Activated gamma-delta T cell treated with Interleukin-2 at 50 U/mL for 16 hours (primary cell): Measurements from ENCODE around the gene TNFRSF8.
A peak's percentile ranks its signal among the peaks of the same experiment; 100 is the strongest.

Experiments used
- DNase-seq: peaks from one replicate; pipeline ENCODE4 v3.0.0-alpha.2; 2020

The TNFRSF8 gene

DNA sequence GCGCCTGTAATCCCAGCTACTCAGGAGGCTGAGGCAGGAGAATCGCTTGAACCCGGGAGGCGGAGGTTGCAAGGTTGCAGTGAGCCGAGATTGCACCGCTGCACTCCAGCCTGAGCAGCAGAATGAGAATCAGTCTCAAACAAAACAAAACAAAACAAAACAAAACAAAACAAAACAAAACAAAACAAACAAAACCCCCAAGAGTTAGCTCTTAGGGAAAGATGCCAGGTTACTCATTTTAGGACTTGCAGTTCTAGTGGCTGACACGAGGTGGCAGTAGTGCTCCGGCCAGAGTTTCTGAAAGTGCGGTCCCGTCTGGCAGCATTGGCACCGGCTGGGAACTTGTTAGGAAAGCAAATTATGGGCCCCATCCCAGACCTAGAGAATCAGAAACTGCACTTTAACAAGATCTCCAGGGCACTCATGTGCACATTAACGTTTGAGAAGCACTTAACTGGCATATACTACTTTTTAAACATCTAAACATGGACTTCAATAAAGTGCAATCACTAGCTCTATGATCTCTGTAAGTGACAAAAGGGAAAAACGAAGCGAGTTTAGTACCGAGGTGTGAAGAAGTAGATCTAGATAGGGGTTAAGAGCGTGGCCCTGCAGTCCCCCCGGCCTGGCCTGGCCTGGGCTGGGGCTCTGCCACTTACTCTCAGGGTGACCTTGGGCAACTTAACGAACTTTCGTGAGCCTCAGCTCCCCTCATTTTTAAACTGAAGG lies 61.8 kb downstream of the TNFRSF8 start:
- DNase-seq, result peak; percentile 76

DNA sequence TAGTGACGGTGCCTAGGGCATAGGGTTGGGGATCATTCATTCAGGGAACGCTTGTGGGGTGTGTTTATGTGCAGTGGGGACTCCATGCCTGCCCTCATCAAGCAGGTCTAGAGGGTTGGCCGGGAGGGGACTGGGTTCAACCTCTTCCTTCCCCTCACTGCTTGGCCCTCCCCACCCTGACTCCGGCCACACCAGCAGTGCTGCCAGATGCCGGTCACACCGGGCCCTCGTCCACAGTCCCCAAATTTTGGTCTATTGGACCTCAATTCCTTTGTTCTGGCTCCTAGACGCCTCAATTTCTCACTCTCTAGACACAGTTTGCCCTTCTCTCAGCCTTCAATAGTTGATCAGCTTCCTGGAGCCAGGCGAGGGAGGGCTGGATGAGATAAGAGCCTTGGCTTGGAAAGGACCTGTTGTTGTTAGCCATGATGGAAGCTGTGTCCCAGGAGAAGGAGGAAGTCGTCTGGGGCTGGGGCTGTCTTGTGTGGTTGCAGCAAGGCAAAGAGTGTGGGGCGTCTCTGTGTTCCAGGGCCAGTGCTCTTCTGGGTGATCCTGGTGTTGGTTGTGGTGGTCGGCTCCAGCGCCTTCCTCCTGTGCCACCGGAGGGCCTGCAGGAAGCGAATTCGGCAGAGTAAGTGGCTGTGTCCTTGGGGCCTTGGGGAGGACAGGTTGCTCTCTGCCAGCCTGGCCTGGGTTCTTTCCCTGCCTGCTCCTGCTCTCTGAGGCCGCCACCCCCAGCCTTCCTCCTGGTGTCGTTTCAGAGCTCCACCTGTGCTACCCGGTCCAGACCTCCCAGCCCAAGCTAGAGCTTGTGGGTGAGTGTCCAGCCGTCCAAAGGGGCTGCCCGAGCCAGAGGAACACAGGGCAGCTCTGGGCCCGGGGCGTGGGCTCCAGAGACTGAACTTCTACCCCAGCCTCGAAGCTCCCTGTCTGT lies 62.6 kb downstream of the TNFRSF8 start:
- DNase-seq, result no peak

DNA sequence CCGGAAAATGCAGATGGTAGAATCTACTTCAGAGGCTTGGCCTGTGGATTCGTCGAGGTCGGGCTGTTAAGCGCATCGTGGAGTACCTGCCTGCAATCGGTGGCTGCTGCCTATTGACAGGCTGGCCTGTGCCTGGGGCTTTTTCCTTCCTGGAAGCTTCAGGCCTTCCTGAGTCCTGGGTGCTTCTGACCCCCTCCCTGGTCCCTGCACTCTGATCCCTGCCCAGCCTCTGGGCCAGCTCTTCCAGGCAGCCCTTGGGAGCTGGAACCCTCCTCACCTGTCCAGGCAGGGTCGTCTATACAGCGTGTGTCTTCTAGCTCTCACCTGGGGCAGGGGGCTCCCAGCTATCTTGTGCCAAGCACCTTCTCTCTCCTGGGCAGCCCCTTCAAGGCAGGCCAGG lies 63.7 kb downstream of the TNFRSF8 start:
- DNase-seq, result no peak

DNA sequence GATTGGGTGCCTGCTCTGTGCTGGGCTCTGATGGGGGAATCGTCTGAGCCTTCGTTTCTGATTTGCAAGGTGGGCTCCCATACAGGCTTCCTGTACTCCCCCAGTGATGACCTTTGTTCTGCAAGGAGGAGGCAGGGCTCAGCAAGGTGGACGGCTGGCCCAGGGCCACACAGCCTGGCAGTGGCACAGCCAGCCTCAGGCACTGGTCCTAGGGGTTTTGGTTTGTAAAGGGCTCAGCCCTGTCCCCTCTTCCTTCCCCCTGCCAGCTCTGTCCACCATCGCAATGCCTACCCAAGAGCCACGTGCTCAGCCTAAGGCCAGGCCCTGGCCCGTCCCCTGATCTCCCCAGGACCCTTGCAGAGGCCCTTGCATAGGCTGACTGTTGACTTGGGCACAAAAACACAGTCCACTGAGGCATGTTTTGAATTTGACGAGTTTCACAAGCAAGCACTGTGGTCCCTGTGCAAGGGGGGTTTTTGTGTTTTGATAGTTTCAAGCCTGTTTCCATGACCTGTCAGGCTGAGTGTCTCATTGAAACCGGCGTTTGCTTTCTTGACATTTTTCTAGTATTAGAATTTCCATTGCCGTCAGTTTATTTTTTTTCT lies 64.2 kb downstream of the TNFRSF8 start:
- no peak for DNase-seq

DNA sequence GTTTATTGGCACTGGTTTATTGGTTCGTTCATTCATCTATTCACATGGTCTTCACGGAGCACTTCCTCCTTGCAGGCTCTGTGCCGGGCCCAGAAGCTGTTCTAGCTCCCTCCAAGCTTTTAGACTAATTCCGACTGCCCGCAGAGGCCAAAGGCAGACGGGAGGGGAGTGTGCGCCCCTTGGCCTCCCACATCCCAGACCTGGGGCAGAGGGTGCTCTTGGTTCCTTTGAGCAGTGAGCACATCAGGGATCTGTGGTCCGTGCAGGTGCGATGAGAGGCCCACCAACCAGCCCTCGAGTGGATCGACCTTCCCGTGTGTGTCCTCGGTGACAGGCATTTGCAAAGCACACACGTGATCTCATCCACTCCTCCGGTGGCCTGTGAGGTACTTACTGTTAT lies 65.0 kb downstream of the TNFRSF8 start:
- DNase-seq, result no peak

DNA sequence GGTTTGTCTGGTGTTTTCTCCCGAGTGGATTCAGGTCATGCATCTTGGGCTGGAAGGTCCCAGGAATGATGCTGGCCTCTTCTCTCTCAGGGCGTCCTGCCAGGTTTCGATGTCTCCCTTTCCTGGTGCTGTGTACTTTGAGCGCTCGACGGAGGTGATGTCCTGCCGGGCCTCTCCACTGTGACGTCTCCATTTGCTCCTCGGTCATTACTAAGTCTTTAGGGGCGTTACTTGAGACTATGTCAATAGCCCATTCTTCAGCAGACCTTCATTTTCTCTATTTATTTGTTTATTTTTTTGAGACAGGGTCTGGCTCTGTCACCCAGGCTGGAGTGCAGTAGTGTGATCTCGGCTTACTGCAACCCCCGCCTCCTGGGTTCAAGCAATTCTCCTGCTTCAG lies 66.5 kb downstream of the TNFRSF8 start:
- no peak for DNase-seq

DNA sequence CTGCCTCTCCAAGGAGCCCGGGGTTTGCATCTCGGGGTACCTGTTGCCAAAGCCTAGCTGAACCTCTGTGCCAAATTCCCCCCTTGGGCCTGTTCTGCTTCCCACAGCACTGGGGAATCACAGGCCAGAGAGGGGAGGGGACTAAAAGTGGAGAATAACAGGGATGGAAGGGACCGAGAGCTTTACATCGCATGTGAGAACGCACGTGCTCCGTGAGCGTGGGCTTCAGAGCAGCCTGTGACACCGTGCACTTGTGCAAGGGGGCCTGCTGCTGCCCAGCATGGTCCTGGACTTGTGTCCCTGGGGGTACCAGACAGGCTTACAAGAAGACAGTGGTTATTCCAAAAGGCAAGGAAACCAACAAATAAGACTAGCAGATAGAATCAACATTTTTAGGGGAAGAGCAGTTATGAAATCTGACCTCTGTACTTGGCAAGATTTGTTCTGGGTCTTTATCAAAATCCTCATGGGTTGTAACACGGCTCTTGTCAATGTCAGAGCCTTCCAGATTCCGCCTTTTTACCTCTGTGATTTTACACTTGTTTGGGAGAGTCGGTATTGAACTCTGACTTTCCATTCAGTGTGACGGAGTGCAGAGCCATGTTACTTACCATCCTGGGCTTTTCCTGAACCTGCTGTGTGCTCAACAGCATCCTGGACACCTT lies 67.5 kb downstream of the TNFRSF8 start:
- no peak for DNase-seq

DNA sequence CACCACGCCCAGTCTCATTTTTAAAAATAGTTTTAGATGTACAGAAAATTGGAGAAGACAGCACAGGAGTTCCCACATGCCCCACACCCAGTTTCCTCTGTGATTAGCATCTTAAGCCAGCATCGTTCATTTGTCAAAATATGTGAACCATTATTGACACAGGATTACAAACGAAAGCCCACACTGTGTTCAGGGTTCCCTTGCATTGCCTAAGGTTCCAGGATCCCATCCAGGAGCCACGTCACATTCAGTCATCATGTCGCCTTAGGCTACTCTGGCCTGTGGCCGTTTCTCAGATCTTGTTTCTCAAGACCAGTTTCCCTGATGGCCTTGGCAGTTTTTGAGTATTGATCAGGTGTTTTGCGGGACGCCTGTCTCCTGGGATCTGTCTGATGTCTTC lies 69.0 kb downstream of the TNFRSF8 start:
- DNase-seq, result no peak

DNA sequence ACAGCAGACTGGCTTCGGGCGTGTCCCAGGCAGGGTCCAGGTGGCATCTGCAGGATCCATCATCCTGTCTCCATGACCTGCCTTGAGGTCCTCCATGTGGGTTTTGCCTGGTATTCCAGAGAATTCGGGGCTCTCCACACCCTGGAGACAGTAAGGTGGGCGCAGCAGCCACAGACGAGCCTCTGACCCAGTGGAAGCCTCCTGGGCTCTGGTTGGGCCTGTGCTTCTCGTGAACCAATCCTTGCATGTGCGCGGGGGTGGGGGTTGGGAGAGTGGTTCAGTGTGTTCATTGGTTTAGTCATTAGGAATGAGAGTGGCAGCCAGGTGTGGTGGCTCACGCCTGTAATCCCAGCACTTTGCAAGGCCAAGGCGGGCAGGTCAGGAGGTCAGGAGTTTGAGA lies 71.6 kb downstream of the TNFRSF8 start:
- no peak for DNase-seq

DNA sequence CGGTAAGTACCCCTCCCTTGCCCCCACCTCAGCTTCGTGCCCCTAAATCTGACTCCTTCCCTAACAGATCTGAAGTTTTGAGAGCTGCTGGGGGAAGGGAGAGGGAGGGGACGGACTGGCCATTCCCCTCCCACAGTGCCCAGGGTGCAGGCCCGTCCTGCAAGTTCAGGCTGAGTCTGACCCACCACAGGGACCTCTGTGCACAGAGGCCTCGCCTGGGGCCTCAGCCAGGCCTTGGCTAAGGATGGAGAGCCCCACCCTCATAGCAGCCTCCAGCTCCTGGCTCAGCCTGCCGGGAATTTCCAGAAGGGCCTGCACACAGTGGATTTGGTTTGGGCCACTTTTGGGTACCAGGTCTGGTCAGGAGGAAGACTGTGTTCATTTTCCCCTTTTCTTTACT lies 72.5 kb downstream of the TNFRSF8 start:
- no peak for DNase-seq

DNA sequence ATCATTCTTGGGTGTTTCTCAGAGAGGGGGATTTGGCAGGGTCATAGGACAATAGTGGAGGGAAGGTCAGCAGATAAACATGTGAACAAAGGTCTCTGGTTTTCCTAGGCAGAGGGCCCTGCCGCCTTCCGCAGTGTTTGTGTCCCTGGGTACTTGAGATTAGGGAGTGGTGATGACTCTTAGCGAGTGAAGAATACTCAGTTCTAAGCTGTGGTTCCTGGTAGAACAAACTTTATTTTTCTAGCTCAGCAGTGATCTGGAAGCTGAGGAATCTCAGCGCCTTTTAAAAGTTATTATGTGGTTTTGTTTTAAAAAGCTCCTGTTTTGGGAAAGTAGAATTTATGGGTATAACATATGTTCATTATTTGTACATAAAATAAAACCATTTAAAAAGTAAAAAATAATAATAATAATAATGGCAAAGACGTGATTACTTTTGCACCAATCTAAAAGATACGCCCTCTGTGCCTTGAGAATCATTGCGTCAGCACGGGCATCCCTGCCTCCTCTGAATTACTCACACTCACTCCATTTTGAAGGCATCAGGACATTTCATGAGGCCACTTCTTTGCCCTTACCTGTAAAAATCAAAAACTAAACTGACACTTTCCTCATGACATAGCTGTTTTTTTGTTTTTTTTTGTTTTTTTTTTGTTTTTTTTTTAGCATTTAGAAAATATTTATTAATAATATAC lies 74.0 kb downstream of the TNFRSF8 start:
- DNase-seq, result no peak

DNA sequence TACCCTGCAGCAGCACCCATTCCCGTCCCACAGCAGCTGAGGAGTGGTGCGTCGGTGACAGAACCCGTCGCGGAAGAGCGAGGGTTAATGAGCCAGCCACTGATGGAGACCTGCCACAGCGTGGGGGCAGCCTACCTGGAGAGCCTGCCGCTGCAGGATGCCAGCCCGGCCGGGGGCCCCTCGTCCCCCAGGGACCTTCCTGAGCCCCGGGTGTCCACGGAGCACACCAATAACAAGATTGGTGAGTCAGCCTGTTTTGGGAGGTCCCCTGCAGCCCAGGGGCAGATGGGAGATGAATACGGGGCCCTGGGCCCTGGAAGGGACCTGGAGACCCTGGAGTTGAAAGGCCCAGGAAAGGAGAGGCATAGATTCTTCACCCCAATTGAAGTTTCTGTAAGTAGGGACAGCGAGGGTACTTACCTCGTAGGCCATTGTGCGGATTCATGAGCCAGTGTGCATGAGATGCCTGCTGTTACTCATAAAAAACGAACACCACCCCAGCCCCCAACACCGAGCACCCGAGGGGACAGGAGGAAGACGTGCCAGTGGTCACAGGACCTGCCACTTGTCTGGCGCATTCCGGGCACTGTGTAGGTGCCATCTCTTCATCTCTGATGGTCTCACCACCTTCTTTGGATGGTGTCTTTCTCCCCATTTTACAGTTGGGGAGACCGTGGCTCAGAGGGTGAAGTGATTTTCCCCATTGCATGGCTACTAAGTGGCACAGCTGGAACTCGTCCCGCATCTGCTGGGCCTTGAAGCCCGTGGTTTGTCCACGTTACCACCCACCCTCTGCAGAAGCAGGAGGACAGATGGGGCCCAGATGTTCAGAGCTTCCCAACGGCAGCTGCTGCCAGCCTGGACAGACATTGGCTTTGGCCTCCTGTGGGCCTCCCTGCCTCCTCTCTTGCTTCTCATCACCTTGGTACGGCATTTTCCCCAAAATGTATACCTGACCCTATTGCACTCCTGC lies 75.4 kb downstream of the TNFRSF8 start:
- DNase-seq, result no peak

DNA sequence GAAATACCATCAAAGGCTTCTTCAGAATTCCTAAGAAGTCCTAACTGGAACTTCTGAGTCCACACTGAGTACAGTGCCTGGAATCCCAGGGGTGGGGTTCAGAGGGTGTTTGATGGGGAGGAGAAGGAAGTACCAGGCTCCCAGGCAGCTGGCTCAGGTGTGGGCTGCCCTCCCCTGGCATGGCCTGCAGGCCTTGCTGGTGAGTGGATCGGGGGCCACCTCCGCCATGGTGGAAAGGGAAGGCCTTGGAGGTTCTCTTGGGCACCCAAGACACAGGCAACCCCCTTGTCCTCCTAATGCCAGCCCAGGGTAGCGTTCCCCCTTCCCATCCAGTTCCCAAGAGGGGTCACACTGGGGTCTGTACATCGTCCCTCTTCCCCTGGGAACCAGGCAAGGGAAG lies 76.9 kb downstream of the TNFRSF8 start:
- DNase-seq, result no peak

DNA sequence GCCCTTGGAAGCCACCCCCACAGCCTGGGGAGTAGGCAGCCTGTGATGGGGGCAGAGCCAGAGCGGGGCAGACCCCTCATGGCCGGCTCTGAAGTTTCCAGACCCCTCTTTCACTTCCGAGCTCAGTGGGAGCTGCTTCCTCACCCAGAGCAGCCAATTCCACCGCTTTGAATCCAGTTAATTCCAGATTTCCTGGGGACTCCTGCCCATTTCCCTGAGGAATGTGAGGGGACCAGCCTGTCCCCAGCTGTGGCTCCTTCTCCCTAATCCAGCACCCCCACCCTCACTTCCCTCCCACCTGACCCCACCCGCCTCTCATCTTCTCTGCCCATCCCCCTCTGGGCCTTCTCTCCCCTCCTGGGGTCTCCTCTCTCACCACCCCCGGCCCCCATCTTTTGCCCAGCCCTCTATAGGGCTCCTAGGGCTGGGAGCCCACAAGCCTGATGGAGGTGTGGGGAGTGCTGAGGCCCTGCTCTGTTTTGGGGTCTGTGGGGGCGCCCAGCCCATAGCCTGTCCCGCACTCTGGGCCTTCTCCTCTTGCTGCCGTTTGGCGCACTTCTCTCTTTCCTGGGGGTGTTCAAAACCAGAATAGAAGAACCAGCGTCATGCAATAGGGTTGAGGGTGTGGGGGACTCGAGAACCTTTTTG lies 77.5 kb downstream of the TNFRSF8 start:
- DNase-seq, result no peak

DNA sequence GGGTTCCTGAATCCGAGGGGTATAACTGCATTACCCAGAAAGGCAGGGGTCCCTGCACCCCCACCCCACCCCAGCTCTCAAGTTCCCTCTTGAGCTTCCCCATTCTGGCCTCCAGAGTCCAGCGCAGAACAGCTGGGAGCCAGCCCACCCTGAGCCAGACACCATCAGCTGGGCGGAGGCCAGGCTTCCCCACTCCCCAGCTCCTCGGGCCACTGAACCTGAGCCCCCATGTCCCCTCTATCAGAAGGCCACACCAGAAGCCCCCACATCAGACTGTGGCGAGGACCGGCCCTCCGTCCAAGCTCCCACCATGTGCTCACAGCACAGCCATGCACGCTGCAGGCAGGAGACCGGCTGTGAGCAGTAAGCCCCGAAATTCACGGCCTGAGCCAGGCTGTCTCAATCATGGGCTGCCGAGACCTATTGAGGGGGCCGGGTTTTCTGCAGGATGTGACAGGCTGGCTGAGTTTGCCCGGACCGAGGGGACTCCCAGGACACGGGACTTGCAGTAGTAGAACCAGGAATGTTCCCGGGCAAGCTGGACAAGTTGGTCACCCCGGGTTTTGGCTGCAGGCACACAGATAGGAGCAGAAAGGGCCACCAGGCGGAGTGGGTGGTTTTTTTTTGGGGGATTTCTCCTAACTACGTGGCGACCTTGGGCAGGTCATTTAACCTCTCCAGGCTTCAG lies 78.2 kb downstream of the TNFRSF8 start:
- no peak for DNase-seq

DNA sequence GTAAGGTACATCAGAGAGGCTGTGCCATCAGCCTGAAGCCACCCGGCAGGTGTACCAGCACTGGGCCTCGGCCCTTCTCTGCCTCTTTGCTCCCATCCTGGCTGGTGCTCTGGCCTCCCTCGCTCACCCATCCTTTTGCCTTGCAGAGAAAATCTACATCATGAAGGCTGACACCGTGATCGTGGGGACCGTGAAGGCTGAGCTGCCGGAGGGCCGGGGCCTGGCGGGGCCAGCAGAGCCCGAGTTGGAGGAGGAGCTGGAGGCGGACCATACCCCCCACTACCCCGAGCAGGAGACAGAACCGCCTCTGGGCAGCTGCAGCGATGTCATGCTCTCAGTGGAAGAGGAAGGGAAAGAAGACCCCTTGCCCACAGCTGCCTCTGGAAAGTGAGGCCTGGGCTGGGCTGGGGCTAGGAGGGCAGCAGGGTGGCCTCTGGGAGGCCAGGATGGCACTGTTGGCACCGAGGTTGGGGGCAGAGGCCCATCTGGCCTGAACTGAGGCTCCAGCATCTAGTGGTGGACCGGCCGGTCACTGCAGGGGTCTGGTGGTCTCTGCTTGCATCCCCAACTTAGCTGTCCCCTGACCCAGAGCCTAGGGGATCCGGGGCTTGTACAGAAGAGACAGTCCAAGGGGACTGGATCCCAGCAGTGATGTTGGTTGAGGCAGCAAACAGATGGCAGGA lies 79.2 kb downstream of the TNFRSF8 start:
- no peak for DNase-seq

DNA sequence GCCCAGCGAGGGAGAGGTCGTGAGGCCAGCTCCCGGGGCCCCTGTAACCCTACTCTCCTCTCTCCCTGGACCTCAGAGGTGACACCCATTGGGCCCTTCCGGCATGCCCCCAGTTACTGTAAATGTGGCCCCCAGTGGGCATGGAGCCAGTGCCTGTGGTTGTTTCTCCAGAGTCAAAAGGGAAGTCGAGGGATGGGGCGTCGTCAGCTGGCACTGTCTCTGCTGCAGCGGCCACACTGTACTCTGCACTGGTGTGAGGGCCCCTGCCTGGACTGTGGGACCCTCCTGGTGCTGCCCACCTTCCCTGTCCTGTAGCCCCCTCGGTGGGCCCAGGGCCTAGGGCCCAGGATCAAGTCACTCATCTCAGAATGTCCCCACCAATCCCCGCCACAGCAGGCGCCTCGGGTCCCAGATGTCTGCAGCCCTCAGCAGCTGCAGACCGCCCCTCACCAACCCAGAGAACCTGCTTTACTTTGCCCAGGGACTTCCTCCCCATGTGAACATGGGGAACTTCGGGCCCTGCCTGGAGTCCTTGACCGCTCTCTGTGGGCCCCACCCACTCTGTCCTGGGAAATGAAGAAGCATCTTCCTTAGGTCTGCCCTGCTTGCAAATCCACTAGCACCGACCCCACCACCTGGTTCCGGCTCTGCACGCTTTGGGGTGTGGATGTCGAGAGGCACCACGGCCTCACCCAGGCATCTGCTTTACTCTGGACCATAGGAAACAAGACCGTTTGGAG lies 80.0 kb downstream of the TNFRSF8 start:
- no peak for DNase-seq

DNA sequence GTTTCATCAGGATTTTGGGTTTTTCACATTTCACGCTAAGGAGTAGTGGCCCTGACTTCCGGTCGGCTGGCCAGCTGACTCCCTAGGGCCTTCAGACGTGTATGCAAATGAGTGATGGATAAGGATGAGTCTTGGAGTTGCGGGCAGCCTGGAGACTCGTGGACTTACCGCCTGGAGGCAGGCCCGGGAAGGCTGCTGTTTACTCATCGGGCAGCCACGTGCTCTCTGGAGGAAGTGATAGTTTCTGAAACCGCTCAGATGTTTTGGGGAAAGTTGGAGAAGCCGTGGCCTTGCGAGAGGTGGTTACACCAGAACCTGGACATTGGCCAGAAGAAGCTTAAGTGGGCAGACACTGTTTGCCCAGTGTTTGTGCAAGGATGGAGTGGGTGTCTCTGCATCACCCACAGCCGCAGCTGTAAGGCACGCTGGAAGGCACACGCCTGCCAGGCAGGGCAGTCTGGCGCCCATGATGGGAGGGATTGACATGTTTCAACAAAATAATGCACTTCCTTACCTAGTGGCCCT lies 80.6 kb downstream of the TNFRSF8 start:
- no peak for DNase-seq

DNA sequence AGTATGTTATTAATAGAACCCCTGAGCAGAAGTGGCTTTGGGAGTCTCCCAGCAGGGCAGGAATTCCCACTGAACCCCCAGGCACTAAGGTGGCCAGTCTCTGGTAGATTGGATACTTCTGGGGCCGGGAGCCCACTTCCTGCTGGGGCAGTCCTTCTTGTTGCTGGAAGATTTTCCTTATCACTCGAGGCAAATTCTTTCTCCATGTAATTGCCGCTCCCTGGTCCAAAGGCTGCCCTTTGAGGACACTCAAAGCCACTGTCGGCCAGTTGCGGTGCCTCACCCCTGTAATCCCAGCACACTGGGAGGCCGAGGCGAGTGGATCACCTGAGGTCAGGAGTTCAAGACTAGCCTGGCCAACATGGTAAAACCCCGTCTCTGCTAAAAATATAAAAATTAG lies 81.1 kb downstream of the TNFRSF8 start:
- no peak for DNase-seq
